GM13977 (cell line): ENCODE results near the gene MMP14.
A peak's percentile ranks its signal among the peaks of the same experiment; 100 is the strongest.
"Not testable (repeated sequence)": the region's sequence is repeated elsewhere in the genome, so short reads cannot be mapped to it uniquely, and the experiment has no call there.

Experiments used
- DNase-seq: peaks from one replicate; pipeline ENCODE4 v3.0.0; 2012; ENCODE audit warnings: low spot score
- CTCF ChIP-seq: IDR thresholded peaks from 2 replicates; pipeline ENCODE4 v1.5.1; 2012; ENCODE audit warnings: mild to moderate bottlenecking, control low read depth; ENCODE audit not compliant: insufficient read depth; ENCODE audit errors: extremely low read depth, missing control alignments
- in situ Hi-C: fragments of 300-500 bp; cut with MboI; formaldehyde crosslinking; loops from one replicate; pipeline ENCODE4 v1.12.0; 2022; ENCODE audit warnings: low sequenced_read_pairs, low pct_unique_long_range_greater_than_20kb, mixed read lengths, inconsistent platforms; ENCODE audit not compliant: unreplicated experiment

Gene MMP14

GRCh38 chr14:22822016-22822570 lies 14.3 kb upstream of the MMP14 start:
- DNase-seq: no peak
- no peak for TF ChIP-seq CTCF
- in situ Hi-C loops: no loop called here

DNA sequence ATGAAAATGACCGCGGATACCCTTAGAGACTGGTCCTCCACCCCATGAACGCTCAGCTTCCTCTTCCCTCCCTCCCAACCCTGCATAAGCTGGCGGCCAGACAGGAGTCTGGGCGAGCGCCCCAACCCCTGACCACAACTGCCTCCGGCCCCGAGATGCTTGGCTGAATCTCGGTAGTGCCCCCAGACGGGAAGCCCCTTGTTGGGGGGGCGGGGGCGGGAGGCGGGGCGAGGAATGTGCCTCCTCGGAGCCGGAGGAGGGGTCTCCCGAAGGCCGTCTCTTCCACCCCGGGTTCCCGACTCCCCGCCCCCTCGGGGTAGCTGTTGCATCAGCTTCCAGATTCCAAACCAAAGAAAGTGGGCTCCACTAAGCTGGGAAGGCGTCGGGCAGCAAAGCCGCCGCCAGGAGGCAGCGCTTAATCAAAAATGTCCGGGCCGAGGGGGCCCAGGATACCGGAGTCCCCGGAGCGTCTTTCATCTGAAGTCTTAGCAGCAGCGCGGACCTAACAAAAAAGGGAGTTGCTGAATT lies 13.8 kb upstream of the MMP14 start:
- peak; percentile 71 for DNase-seq
- TF ChIP-seq CTCF: peak; percentile 77
- in situ Hi-C loops: no loop called here

DNA sequence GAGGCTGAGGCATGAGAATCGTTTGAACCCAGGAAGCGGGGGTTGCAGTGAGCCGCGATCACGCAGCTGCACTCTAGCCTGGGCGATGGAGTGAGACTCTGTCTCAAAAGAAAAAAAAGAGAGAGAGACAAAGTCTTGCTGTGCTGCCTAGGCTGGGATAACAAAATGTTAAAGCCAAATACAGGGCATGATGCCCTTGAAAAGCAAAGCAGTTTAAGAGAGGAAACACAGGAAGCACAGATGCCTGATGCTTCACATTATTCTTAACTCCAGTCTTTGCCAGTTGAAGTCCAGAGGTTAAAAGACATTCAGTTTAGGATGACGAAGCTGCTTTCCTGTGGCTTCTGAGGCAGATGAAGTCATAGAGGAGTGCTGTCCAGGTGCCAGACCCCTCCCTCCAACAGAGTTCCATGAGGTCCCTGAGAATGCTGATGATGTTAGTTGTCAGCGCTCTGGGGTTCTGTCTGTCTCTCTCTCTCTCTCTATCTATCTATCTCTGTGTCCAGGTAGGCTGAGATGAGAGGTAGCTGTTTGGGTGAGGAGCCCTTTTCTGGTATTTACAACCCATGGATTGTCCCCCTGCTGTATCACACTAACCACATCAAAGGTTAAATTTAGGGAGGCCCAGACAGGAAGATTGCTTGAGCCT lies 11.6 kb upstream of the MMP14 start:
- in situ Hi-C loops: no loop called here
- DNase-seq: peak; percentile 33
- no peak for TF ChIP-seq CTCF

GRCh38 chr14:22829076-22829660 lies 7.2 kb upstream of the MMP14 start:
- DNase-seq, in situ Hi-C loops: not testable (repeated sequence)

GRCh38 chr14:22829661-22830442 lies 6.5 kb upstream of the MMP14 start, which contains the start of gene MRPL52:
TSS of gene MRPL52 (plus strand) at chr14:22829887. CDS start at chr14:22829913, 26 bp downstream.
- no peak for TF ChIP-seq CTCF
- DNase-seq: peak; percentile 91
- in situ Hi-C loops: no loop called here

GRCh38 chr14:22830443-22831010 lies 5.9 kb upstream of the MMP14 start:
- no peak for TF ChIP-seq CTCF
- in situ Hi-C loops: no loop called here
- no peak for DNase-seq
